B cell (primary cell): ENCODE measurements around the gene FAM120A. TPM values are rescaled to one million over a fixed set of nuclear protein-coding genes. Genes with fewer than 3 reads are reported as not detected.

ENCODE experiments used
- ATAC-seq: fragments of 200-7000 bp; cut with Tn5 transposase; one replicate; pipeline ENCODE4 v1.10.0; 2021; ENCODE audit warnings: low read depth, mild to moderate bottlenecking, moderate number of reproducible peaks, moderate library complexity
- CTCF ChIA-PET: fragments of 350-600 bp; sonication (Branson Sonifier 250); formaldehyde crosslinking; loops from one replicate; lab custom pipeline; 2021; ENCODE audit warnings: antibody characterized with exemption, inconsistent platforms; lab: Charles Lee
- POLR2A ChIA-PET: fragments of 350-600 bp; sonication (Branson Sonifier 250); formaldehyde crosslinking; loops from one replicate; lab custom pipeline; 2021; ENCODE audit warnings: antibody characterized with exemption; lab: Charles Lee
- DNase-seq: peaks from one replicate; pipeline ENCODE4 v3.0.0; 2013
- H2AFZ ChIP-seq: 2 replicates; pipeline ENCODE4 v1.6.1; 2012; ENCODE audit warnings: mild to moderate bottlenecking, low read depth, low read length; ENCODE audit not compliant: insufficient read depth, poor library complexity, severe bottlenecking
- H3K27ac ChIP-seq, 2 donors: 1 replicate in 1 of 2; 2 replicates in 1 of 2; pipeline ENCODE4 v1.5.1; 2012 to 2013; ENCODE audit warnings: low read length in 2 of 2, mild to moderate bottlenecking in 2 of 2, moderate library complexity in 1 of 2
- H3K27me3 ChIP-seq, 4 experiments: fragments of 200-600 bp in 1 of 4; sonication (generic) in 1 of 4; replicated peaks in 1 of 4; 1 replicate in 2 of 4; 2 replicates in 2 of 4; pipeline versions ENCODE4 v1.6.1 to v1.7.0; 2013 to 2016; ENCODE audit warnings: low read length in 3 of 4, mild to moderate bottlenecking in 2 of 4, mixed read lengths in 1 of 4, moderate library complexity in 1 of 4; ENCODE audit not compliant: insufficient read depth in 4 of 4, control insufficient read depth in 3 of 4; ENCODE audit errors: control extremely low read depth in 1 of 4
- H3K36me3 ChIP-seq, 2 experiments: replicated peaks in 1 of 2; 1 replicate in 1 of 2; 2 replicates in 1 of 2; pipeline versions ENCODE4 v1.6.1 to v1.7.1; 2013; ENCODE audit warnings: low read length in 1 of 2; ENCODE audit not compliant: insufficient read depth in 2 of 2, control insufficient read depth in 1 of 2; ENCODE audit errors: control extremely low read depth in 1 of 2, extremely low read depth in 1 of 2
- H3K4me1 ChIP-seq, 2 donors: fragments of 200-600 bp in 1 of 2; sonication (generic) in 1 of 2; 1 replicate in 1 of 2; 2 replicates in 1 of 2; pipeline versions ENCODE4 v1.5.1 to v1.6.1; 2013 to 2017; ENCODE audit warnings: low read length in 2 of 2; ENCODE audit not compliant: control insufficient read depth in 2 of 2, insufficient read depth in 2 of 2
- H3K4me2 ChIP-seq: replicated peaks from 2 replicates; pipeline ENCODE3; 2012; ENCODE audit warnings: mild to moderate bottlenecking, low read depth, low read length; ENCODE audit not compliant: poor library complexity, severe bottlenecking
- H3K4me3 ChIP-seq, 5 experiments: fragments of 200-600 bp in 1 of 5; sonication (generic) in 1 of 5; 1 replicate in 3 of 5; 2 replicates in 2 of 5; pipeline versions ENCODE4 v1.5.1 to v1.7.0; 2011 to 2016; ENCODE audit warnings: low read length in 4 of 5, mild to moderate bottlenecking in 4 of 5, low read depth in 2 of 5, control low read depth in 1 of 5, moderate library complexity in 1 of 5; ENCODE audit not compliant: insufficient read depth in 1 of 5; ENCODE audit errors: control extremely low read depth in 1 of 5, extremely low read depth in 1 of 5
- H3K79me2 ChIP-seq: fragments of 200-600 bp; sonication (generic); one replicate; pipeline ENCODE4 v1.6.0; 2016; ENCODE audit warnings: low read length; ENCODE audit not compliant: control insufficient read depth, insufficient read depth
- H3K9ac ChIP-seq: fragments of 200-600 bp; sonication (generic); 2 replicates; pipeline ENCODE4 v1.6.1; 2017; ENCODE audit warnings: mild to moderate bottlenecking, low read length, moderate library complexity
- H3K9me3 ChIP-seq, 3 donors: one replicate each; pipeline versions ENCODE4 v1.6.1 to v1.7.1; 2013; ENCODE audit warnings: low read length in 2 of 3; ENCODE audit not compliant: control insufficient read depth in 2 of 3, insufficient read depth in 1 of 3; ENCODE audit errors: control extremely low read depth in 1 of 3
- H4K20me1 ChIP-seq: 2 replicates; pipeline ENCODE4 v1.6.0; 2012; ENCODE audit warnings: mild to moderate bottlenecking, low read length; ENCODE audit not compliant: insufficient read depth, control insufficient read depth, poor library complexity, severe bottlenecking
- H3K27ac Mint-ChIP-seq: one replicate; pipeline ENCODE4 v1.8.0; 2021; ENCODE audit warnings: mixed read lengths
- H3K27me3 Mint-ChIP-seq: one replicate; pipeline ENCODE4 v1.8.0; 2021; ENCODE audit warnings: mixed read lengths
- H3K4me1 Mint-ChIP-seq: one replicate; pipeline ENCODE4 v1.8.0; 2021; ENCODE audit warnings: mixed read lengths
- H3K4me3 Mint-ChIP-seq: one replicate; pipeline ENCODE4 v1.8.0; 2021; ENCODE audit warnings: mixed read lengths
- H3K9me3 Mint-ChIP-seq: one replicate; pipeline ENCODE4 v1.8.0; 2022; ENCODE audit warnings: mixed read lengths; ENCODE audit not compliant: insufficient read depth
- CTCF ChIP-seq: fragments of 200-600 bp; IDR thresholded peaks from one replicate; pipeline ENCODE4 v1.8.0; 2022; ENCODE audit warnings: antibody characterized with exemption, mild to moderate bottlenecking
- EZH2 ChIP-seq: IDR thresholded peaks from 2 replicates; pipeline ENCODE4 v1.6.1; 2012; ENCODE audit warnings: borderline replicate concordance, low read depth, mild to moderate bottlenecking, moderate library complexity, low read length; ENCODE audit not compliant: insufficient read depth, poor library complexity, severe bottlenecking
- WGBS: methylation state at CpG from one replicate; pipeline ENCODE4 v1.1.5; 2013; ENCODE audit warnings: missing lambda C conversion rate; ENCODE audit not compliant: insufficient coverage; 5-methylcytosine and 5-hydroxymethylcytosine counted together
- intact Hi-C: fragments of 100-400 bp; cut with micrococcal nuclease; formaldehyde crosslinking; loops from one replicate; pipeline ENCODE4 v1.10.0; 2022
- polyA plus RNA-seq: library from polyadenylated mRNA; depleted of rRNA; stranded (reverse); fragments of >200 nt; gene quantifications from 2 replicates; pipeline ENCODE4 v1.2.3, GENCODE V29; 2012
- total RNA-seq, 2 donors: library from RNA; stranded (reverse); fragments of 120-200 nt in 1 of 2; gene quantifications; 1 replicate in 1 of 2; 2 replicates in 1 of 2; pipeline versions ENCODE4 v1.2.3 to v1.2.4, GENCODE V29; 2013 to 2022

Gene FAM120A
- total and polyA plus RNA-seq, 2 donors (not counting 1 experiment from before 2014, with no cell fraction given) = 48.4 to 105 TPM

GRCh38 chr9:93576258-93577077 is 125.0 kb downstream of the FAM120A start, which contains the start of gene PHF2:
PHF2 (plus strand) TSS chr9:93576584; CDS start chr9:93576774, 190 bp downstream.
- ChIA-PET POLR2A (interaction anchor here (2.1 kb wide), 1 partner anchor 10 kb away, joined by 13 read pairs; no protein-coding TSS in a partner anchor), CTCF (interaction anchor here (0.5 kb wide), 1 partner anchor 40 kb away, joined by 3 read pairs; no protein-coding TSS in a partner anchor)
- Mint-ChIP-seq H3K4me1 (peaks cover 28% of the 10 kb centered on the region), H3K9me3 (no peaks in the 10 kb centered on the region), H3K27ac (peak within 1 kb of the TSS; percentile 93), H3K4me3 (peak within 1 kb of the TSS; percentile 92), H3K27me3 (no peaks in the 10 kb centered on the region)
- under 1% methylated on average over 137 of the region's 140 CpGs for WGBS
- Histone ChIP-seq H3K4me2 (peak within 1 kb of the TSS; percentile 96), H3K27ac (peak within 1 kb of the TSS; percentile 55 to 77), H3K27me3 (no peaks in the 10 kb centered on the region), H4K20me1 (peaks cover 8% of the 10 kb centered on the region), H3K9ac (peak within 1 kb of the TSS; percentile 81), H2AFZ (peak within 1 kb of the TSS; percentile 86), H3K36me3 (no peaks in the 10 kb centered on the region), H3K4me3 (peak within 1 kb of the TSS; percentile 58 to 80 (median 68)), H3K79me2 (peaks cover 28% of the 10 kb centered on the region), H3K4me1 (peaks cover 14 to 22% of the 10 kb centered on the region in 2 donors), H3K9me3 (no peaks in the 10 kb centered on the region)
- ATAC-seq (peak; percentile 59), DNase-seq (peak; percentile 63)
- no peak for TF ChIP-seq EZH2
- TF ChIP-seq CTCF = no peak
- intact Hi-C loops = loop anchor here (1.0 kb wide), 1 partner anchor 10 kb away; no protein-coding TSS in a partner anchor
